ENCODE results near the gene CCDC88B.
"Not testable (repeated sequence)": the region's sequence is repeated elsewhere in the genome, so short reads cannot be mapped to it uniquely, and the experiment has no call there.

The CCDC88B gene

DNA sequence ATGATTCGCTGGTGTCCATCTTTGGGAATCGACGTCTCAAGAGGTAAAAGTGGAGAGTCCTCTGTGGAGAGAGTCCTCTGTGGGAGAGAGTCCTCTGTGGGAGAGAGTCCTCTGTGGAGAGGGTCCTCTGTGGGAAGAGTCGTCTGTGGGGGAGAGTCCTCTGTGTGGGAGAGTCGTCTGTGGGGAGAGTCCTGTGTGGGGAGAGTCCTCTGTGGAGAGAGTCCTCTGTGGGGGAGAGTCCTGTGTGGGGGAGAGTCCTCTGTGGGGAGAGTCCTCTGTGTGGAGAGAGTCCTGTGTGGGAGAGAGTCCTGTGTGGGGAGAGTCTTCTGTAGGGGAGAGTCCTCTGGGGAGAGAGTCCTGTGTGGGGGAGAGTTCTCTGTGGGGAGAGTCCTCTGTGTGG, 19.0 kb upstream of the CCDC88B start:
- DNase-seq (ENCODE audit: low read depth): no peak

DNA sequence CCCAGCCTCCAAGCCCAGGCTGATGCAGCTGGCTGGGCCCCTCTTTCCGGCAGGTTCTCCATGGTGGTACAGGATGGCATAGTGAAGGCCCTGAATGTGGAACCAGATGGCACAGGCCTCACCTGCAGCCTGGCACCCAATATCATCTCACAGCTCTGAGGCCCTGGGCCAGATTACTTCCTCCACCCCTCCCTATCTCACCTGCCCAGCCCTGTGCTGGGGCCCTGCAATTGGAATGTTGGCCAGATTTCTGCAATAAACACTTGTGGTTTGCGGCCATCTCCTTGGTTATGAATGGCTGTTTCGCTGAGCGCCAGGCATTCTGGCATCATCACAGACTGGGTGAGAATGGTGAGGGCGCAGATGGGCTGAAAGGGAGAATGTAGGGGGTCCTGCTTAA, 18.5 kb upstream of the CCDC88B start:
- DNase-seq (ENCODE audit: low read depth): no peak

DNA sequence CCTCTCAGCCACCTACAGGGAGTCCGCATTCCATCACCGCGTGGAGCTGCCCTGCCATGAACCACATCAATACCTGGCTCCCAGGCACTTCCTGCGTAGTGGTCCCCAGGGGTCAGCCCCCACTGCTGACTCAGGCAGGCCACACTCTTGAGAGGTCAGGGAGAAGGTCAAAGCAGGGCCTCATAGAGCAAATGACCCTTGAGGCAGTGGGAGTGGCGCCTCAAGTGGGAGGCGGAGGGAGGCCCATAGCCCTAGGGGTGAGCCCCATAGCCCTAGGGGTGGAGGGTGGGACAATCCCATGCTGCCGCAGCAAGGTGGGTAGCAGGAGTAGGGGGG, 17.1 kb upstream of the CCDC88B start:
- DNase-seq (ENCODE audit: low read depth): no peak

DNA sequence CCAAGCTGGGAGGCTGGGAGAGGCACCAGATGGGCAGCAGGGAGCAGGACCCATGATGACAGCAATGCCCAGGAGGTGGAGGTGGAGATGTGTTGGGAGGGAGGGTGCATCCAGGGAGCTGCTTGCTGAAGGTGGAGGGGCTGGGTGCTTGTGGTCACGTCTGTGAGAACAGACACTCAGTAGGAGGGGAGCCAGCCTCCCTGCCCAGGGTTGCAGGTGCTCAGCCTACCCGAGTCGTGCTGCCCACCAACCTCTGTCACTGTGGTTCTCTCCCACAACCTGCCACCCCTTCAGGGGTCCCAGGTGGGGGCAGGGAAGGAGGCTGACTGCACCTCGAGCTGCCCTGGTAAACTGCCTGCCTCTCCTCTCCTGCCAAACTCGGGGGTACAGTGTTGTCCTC, 16.6 kb upstream of the CCDC88B start:
- DNase-seq (ENCODE audit: low read depth): no peak

DNA sequence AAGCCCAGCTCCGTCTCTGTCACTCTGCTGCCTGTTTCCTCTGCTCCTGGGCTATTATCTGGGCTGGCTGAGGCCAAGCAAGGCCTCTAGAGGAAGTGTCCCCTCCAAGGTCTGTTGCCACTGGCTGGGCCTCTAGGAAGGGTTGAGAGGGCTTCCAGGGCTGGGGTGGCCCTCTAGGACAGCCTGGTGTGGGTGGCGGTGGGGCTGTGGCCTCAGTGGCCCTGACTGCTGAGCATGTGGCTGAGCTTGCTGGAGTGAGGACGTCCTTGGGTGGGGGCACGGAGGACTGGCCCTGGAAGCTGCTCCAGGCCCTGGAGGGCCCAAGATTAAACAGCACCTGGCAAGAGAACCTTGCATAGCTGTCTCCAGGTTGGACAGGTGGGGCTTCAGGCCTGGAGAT, 16.0 kb upstream of the CCDC88B start:
- not testable (repeated sequence) for DNase-seq (ENCODE audit: low read depth)

DNA sequence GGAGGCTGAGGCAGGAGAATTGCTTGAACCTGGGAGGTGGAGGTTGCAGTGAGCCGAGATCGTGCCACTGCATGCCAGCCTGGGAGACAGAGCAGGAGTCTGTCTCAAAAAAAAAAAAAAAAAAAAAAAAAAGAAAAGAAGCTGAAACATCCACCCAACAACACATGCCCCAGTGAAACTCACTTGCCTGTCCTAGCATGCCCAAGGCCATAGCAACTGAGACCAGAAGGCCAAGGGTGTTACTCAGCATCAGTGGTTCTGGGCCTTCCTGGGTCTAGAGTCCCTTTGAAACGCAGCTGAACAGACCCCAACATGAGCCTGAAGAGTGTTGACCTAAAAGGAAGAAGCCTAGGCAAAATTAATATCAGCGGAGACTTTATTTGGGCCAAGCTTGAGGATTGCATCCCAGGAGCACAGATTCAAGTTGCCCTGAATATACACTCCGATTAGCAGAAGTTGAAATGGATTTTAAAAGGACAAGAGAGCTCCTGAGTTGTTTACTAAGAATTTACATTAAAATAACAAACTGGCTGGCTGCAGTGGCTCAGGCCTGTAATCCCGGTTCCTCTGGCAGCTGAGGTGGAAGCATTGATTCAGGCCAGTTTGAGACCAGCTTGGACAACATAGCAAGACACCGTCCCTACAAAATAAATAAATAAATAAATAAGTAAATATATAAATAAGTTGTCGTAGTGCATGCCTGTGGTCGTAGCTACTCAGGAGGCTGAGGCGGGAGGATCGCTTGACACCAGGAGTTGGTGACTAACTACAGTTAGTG, 15.1 kb upstream of the CCDC88B start:
- DNase-seq (ENCODE audit: low read depth): no peak

DNA sequence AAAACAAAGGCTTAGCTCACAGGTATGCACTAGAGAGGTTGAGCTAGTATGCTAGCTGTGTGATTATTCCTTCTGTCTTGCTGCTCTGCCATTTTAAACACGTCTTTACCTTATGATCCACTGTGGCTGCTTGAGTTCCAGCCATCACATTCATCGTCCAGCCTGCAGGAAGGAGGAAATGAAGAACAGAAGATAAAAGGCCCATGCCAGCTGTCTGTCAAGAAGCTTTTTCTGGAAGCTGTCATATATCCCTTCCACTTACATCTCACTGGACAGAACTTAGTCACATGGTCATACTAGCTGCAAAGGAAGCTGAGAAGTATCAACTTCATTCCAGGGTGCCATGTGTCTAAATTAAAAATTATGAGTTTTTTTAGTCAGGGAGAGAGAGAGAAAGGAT, 12.6 kb upstream of the CCDC88B start:
- DNase-seq (ENCODE audit: low read depth): no peak

DNA sequence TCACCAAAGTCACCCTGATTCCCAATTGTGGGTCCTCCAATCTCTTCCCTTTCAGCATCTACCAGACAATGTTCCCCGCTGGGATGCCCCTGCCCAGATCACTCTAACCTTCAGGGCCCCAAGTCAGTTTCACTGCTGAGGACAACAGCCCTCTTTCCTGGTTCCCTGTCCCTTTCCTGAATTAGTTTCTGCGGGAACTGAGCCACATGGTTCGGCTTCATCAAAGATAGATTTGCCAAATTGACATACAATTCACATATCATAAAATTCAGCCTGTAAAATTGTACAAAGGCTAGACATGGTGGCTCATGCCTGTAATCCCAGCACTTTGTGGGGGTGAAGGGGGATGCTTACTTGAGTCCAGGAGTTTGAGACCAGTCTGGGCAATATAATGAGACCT, 12.0 kb upstream of the CCDC88B start:
- DNase-seq (ENCODE audit: low read depth): no peak

DNA sequence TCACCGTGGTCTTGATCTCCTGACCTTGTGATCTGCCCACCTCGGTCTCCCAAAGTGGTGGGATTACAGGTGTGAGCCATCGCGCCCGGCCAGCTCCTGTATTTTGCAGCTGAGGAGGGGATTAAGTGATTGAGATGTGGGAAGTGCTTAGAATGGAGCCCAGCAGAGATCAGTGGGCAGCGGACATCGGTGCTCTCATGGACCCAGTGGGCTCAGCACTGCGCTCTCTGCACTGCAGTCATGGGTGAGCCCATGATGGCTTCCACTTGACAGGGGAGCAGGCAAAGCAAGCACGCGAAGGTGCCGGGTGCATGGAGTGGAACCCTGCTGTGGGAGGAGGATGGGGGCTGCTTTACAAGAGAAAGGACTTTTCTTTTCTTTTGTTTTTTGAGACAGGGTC, 9.1 kb upstream of the CCDC88B start:
- no peak for DNase-seq (ENCODE audit: low read depth)

DNA sequence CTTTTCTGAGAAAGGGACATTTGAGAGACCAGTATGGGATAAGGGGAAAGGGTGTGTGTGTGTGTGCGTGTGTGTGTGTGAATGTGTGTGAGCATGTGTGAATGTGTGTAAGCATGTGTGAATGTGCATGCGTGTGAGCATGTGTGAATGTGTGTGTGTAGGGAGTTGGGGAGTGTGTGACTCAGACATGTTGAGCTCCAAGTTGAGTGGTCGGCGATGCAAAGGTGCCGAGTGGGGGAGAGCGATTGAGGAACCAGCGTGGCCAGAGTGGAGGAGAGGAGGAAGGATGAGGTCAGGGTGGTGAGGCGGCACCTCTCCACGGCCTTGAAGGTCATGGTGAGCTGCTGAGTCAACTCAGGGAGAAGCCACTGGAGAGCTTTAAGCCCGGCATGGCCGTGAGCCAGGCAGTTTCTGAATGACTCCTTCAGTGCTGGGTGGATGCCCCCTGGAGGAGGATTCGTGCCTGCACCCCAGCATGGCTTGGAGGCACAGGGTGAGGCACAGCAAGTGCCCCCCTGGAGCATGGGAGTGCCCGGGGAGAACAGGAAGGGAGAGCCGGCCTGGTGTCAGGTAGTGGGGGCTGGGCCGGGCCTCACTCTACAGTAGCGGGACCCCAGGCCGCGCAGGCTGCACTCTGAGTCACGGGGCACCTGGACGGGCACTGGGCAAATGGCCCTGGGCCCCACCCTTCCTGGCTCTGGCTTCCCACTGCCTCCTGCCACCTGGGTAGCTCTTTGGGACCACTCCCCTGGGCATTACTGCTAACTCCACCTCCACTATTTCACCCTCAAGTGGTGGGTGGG, 8.2 kb upstream of the CCDC88B start:
- DNase-seq (ENCODE audit: low read depth): peak; percentile 92

DNA sequence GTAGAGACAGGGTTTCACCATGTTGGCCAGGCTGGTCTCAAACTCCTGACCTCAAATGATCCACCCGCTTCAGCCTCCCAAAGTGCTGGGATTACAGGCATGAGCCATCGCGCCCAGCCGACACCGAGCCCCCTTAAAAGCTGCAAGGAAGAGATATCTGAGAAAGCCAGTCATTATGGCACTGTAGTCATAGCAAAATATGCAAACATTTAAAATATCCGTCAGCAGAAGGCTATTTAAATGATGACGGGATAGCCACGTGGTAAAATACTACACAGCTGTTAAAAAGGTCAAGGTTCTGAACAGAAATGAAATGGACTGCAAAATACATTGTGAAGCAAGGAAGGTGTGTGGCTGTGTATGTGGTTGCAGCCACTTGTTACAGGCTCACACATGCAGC, 6.4 kb upstream of the CCDC88B start:
- no peak for DNase-seq (ENCODE audit: low read depth)

DNA sequence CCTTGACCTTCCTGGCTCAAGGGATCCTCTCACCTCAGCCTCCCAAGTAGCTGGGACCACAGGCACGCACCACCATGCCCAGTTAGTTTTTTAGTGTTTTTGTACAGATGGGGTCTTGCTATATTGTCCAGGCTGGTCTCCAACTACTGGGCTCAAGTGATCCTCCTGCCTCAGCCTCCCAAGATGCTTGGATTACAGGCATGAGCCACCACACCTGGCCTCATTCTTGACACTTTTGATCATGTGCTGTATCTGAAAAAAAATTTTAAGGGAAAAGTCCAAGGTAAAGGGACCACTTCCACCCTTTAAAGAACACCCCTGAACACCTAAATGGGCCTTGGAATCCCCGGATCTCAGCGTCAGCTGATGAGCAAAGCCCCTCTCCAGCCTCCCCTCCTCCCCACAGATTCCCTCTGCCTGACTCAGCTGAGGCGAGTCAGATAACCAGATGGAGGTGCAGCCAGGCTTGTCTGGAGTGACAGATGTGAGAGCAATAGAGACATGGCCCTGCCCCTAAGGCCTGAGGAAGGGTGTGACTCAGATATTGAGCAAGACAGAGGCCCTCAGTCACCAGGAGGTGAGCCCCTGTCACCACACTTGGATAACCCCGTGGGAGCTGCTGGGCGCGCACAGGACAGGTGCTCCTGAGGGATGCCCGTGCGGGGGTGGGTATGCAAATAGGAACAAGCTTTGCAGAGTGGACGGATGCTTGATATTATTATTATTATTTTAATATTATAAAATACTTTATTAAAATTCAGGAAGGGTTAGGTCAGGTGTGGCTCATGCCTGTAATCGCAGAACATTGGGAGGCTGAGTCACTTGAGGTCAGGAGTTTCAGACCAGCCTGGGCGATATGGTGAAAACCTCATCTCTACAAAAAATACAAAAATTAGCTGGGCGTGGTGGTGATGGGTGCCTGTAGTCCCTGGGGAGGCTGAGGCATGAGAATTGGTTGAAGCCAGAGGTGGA, 5.0 kb upstream of the CCDC88B start:
- DNase-seq (ENCODE audit: low read depth): peak; percentile 94

DNA sequence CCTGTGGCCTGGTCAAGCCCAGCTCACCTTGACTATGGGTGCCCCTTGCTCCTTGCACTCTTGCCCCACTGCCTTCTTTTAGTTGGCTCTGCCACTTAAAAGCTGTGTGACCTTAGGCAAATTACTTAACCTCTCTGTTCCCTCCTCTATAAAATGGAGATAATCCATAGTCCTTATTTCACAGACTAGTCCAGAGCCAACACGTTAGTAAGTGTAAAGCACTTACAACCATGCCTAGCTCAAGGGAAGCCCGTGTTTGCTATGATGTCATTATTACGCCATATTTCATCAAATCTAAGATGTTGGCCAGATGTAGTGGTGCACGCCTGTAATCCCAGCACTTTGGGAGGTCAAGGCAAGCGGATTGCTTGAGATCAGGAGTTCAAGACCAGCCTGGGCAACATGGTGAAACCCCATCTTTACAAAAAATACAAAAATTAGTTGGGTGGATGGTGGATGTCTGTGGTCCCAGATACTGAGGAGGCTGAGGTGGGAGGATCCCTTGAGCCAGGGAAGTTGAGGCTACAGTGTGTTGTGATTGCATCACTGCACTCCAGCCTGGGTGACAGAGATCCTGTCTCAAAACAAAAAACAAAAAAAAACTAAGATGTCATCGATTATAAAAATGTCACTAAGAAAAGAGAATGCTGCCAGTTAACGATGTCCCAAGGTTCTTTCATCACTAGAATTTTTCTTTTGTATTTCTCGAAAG, 2.3 kb upstream of the CCDC88B start:
- no peak for DNase-seq (ENCODE audit: low read depth)

DNA sequence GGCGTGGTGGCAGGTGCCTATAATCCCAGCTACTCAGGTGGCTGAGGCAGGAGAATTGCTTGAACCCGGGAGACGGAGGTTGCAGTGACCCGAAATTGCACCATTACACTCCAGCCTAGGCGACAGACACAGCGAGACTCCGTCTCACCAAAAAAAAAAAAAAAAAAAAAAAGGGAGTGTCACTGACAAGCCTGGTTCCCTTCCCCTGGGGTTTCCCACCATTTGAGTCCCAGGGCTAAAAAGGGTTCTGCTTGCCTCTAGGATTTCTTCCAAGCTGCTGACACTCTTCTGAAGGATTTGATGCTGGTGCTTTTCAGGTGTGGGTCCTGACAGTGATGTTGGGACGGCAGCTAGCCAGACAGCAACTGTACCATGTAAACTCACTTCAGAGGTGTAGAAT, 1.3 kb upstream of the CCDC88B start:
- no peak for DNase-seq (ENCODE audit: low read depth)

DNA sequence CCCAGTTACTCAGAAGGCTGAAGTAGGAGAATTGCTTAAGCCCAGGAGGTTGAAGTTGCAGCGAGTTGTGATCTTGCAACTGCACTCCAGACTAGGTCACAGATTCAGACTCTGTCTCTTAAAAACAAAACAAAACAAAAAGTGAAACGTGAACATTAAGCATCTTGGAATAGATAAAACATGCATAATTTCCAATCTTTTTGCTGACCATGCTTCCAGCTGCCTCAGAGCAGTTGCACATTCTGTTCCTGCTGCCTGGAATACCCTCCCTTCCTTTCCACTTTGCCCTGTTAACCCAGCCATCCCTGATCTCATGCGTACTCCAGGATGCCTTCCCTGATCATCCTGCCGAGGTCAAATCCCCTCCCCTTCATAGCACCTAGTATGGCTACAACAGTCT, 718 bp upstream of the CCDC88B start:
- no peak for DNase-seq (ENCODE audit: low read depth)

DNA sequence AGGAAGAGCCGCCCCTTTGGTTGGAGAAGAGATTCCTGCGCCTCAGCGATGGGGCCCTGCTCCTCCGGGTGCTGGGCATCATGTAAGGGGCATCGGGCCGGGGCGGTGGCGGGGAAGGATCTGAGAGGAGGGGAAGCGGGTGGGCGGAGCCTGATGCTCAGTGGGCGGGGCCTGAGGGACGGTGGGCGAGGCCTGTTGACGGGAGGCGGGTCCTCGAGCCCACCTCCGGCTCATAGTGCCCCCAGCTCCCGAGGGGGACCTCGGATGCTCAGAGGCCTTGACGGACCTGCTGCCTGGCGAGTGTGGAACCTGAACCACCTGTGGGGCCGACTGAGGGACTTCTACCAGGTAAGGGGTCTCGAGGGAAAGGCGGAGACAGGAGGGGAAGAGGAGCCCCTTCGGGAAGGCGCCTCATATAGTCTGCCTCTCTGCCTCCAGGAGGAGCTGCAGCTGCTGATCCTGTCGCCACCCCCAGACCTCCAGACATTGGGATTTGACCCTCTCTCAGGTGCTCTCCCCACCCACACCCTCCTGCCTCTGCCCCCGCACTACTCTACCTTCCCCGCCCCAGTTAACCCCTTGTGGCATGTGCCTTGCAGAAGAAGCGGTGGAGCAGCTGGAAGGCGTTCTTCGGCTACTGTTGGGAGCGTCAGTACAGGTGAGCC, 799 bp downstream of the CCDC88B start:
- no peak for DNase-seq (ENCODE audit: low read depth)

DNA sequence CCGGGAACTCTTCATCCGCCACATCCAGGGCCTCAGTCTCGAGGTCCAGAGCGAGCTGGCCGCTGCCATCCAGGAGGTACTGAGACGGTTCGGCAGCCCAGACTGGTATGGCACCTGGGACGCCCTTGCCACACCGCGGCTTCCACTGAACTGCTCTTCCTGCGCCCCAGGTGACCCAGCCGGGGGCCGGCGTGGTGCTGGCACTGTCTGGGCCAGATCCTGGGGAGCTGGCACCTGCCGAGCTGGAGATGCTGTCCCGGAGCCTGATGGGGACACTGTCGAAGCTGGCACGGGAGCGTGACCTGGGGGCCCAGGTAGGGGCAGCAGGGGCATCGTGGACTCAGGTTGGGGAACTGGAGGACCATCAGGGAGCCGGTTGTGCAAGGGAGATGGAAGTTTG, 1.4 kb downstream of the CCDC88B start:
- no peak for DNase-seq (ENCODE audit: low read depth)

DNA sequence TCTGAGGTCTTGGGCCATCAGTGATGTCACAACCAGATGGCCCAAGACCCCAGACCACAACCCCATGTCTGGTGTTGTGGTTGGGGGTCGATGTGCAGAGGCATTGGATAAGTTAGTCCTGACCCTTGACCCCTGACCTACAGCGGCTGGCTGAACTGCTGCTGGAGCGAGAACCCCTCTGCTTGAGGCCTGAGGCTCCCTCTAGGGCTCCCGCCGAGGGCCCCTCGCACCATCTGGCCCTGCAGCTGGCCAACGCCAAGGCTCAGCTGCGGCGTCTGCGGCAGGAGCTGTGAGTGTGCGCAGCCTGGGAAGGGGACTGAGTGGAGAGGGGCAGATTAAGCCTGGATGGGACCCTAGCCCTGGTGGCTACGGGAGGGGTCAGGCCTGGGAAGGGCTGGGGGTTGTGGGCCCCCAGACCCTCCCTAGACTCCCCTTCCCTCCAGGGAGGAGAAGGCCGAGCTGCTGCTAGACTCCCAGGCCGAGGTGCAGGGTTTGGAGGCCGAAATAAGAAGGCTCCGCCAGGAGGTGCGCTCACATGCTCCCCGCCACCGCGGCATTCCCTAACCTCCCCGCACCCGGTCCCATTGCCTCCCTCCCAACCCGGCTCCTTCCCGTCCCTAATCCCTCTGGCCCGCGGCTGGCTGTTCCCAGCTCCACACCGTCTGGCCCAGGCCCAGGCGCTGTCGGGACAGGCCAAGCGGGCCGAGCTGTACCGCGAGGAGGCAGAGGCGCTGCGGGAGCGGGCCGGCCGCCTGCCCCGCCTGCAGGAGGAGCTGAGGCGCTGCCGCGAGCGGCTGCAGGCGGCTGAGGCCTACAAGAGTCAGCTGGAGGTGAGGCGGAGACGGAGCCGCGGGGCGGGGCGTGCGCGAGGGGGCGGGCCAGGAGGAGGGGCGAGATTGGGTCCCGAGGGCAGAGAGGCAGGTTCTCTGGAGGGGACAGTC, 2.1 kb downstream of the CCDC88B start:
- DNase-seq (ENCODE audit: low read depth): peak; percentile 63

DNA sequence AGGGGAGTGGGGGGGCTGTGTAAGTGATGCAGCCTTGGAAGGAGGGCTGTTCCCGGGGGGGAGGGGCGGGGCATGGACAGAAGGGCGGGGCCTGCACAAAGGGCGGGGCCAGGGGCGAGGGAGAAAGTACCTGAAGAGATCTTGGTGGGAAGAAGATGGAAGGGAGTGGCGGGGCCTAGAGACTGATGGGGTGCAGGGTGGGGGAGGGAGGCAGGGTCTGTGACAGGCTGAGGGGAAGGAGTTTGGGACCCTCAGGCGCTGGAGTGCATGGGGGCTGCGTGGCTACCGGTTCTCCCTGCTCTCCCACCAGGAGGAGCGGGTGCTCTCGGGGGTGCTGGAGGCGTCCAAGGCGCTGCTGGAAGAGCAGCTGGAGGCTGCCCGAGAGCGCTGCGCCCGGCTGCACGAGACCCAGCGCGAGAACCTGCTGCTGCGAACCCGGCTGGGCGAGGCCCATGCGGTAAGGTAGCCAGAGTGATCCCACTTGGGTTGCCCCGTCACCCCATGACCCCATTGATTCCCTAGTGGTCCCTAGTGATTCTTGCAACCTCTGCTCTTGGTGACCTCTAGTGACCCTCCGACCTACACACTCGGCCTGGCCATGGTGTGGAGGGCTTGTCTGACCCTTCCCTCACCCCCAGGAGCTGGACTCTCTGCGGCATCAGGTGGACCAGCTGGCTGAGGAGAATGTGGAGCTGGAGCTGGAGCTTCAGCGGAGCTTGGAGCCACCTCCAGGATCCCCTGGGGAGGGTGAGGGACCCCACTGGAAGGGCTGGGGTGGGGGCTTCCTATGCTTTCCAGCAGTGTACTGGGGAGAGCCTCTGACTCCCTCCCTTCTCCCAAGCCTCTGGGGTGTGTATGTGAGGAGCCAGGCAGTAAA, 3.1 kb downstream of the CCDC88B start:
- no peak for DNase-seq (ENCODE audit: low read depth)

Data from HS-27A (cell line).